Measurements from ENCODE around the gene GATD1.

DNA sequence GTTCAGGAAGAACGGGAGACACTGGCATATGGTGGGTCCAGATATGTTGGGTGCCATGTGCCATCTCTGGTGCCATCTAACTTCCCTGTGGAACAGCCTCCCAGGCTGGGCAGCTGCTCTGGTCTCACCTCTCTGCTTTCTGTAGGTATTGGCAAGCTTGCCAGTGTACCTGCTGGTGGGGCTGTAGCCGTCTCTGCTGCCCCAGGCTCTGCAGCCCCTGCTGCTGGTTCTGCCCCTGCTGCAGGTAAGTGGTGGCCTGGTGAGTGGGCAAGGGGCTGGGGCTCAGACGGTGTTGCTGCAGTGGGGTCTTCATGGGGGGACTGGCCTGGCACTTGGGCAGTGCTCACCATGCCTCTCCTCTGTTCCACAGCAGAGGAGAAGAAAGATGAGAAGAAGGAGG lies 35.1 kb upstream of the GATD1 start:
- no peak for TF ChIP-seq POLR2A (IDR thresholded peaks at IDR 0.05)
- TF ChIP-seq, protein P1, sequence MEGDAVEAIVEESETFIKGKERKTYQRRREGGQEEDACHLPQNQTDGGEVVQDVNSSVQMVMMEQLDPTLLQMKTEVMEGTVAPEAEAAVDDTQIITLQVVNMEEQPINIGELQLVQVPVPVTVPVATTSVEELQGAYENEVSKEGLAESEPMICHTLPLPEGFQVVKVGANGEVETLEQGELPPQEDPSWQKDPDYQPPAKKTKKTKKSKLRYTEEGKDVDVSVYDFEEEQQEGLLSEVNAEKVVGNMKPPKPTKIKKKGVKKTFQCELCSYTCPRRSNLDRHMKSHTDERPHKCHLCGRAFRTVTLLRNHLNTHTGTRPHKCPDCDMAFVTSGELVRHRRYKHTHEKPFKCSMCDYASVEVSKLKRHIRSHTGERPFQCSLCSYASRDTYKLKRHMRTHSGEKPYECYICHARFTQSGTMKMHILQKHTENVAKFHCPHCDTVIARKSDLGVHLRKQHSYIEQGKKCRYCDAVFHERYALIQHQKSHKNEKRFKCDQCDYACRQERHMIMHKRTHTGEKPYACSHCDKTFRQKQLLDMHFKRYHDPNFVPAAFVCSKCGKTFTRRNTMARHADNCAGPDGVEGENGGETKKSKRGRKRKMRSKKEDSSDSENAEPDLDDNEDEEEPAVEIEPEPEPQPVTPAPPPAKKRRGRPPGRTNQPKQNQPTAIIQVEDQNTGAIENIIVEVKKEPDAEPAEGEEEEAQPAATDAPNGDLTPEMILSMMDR (IDR thresholded peaks at IDR 0.05) = no peak

Measured in testis (tissue), 2 donors.